OCI-LY1 (cell line): ENCODE results near the gene CELF2.

Source experiments
- EZH2 ChIP-seq: fragments of 200-600 bp; sonication (generic), shearing (Covaris generic); IDR thresholded peaks from 2 replicates; pipeline ENCODE4 v1.8.0; 2017; ENCODE audit warnings: borderline replicate concordance, mixed run types, mild to moderate bottlenecking, antibody characterized with exemption, low read length, moderate library complexity, mixed read lengths
- TF ChIP-seq, protein P1 (sequence below): fragments of 200-600 bp; sonication (generic), shearing (Covaris generic); IDR thresholded peaks from 2 replicates; pipeline ENCODE4 v1.5.1; 2017; ENCODE audit warnings: mild to moderate bottlenecking, antibody characterized with exemption, low read length, moderate library complexity, mixed read lengths

DNA sequence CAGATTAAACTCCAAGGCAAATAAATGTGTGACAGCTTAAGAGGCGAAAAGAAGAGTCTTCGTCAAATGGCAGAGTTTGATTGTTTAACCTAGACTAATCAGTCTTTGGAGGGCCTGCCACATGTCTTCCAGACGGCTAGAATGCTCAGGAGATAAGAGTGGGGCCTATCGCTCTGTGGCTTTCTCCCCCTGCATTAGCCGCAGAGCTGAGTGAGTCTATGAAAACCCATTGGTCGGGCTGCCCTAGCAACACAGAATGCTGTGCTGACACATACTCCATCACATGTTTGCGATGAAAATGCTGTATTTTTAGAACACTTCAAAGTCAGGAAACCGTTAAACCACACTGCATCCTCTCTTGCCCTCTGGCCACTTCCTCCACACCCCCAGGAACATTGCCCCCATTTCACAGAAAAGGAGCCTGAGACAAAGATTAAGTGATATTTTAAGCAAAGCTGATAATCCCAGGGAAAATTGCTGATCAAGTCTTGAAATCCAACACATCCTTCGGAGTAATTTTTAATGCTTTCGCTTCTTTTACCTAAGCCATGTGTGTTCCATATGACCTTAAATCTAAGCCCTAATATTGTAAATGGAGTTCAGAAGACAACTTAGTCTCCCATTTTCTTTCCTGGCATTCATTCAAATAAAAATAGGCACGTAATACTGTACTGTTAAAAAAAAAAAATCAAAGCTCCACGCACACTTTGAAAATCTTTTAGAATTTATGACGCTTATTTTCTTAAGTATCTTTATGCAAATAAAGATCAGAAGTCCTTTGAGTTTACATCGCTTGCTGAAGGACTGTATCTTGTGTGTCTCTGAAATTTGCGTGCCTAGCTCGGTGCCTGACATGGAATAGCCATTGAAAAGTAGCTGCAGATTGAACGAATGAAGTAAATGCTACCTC lies 161.2 kb downstream of the CELF2 start:
- TF ChIP-seq, protein P1, sequence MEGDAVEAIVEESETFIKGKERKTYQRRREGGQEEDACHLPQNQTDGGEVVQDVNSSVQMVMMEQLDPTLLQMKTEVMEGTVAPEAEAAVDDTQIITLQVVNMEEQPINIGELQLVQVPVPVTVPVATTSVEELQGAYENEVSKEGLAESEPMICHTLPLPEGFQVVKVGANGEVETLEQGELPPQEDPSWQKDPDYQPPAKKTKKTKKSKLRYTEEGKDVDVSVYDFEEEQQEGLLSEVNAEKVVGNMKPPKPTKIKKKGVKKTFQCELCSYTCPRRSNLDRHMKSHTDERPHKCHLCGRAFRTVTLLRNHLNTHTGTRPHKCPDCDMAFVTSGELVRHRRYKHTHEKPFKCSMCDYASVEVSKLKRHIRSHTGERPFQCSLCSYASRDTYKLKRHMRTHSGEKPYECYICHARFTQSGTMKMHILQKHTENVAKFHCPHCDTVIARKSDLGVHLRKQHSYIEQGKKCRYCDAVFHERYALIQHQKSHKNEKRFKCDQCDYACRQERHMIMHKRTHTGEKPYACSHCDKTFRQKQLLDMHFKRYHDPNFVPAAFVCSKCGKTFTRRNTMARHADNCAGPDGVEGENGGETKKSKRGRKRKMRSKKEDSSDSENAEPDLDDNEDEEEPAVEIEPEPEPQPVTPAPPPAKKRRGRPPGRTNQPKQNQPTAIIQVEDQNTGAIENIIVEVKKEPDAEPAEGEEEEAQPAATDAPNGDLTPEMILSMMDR = no peak
- TF ChIP-seq EZH2 = no peak
